Fibroblast of pulmonary artery (primary cell): ENCODE measurements around the gene FAAP24.
A peak's percentile ranks its signal among the peaks of the same experiment; 100 is the strongest.
"Not testable (repeated sequence)": the region's sequence is repeated elsewhere in the genome, so short reads cannot be mapped to it uniquely, and the experiment has no call there.

Source experiments
- DNase-seq: peaks from one replicate; pipeline ENCODE4 v3.0.0-alpha.2; 2010; ENCODE audit warnings: low read depth
- H3K4me3 ChIP-seq: replicated peaks from 2 replicates; pipeline ENCODE4 v1.5.1; 2011; ENCODE audit warnings: low read depth, mild to moderate bottlenecking, control low read depth, low read length, moderate library complexity
- CTCF ChIP-seq: IDR thresholded peaks from 2 replicates; pipeline ENCODE4 v1.5.1; 2011; ENCODE audit warnings: mild to moderate bottlenecking, control low read depth, low read length, inconsistent platforms; ENCODE audit errors: missing control alignments

Gene FAAP24

GRCh38 chr19:32945260-32945659, 26.8 kb upstream of the FAAP24 start:
- no peak for DNase-seq
- no peak for TF ChIP-seq CTCF

DNA sequence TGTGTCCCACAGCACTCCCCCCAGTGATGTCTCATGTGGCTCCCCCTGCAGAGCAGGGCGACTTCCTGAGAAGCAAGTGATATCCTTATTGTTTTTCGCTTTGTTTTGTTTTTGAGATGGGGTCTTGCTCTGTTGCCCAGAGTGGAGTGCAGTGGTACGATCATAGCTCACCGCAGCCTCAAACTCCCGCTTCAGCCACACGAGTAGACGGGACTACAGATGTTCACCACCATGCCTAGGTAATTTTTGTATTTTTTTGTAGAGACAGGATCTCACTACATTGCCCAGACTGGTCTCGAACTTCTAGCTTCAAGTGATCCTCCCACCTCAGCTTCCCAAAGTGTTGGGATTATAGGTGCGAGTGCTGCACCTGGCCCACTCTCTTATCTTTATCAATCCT, 5.3 kb upstream of the FAAP24 start:
- TF ChIP-seq CTCF: no peak
- no peak for DNase-seq
- H3K4me3 ChIP-seq: no peak overlapping the region

More at GRCh38 chr19:32945260-32945659, 26.8 kb upstream of the FAAP24 start:
- no peak overlapping the region for H3K4me3 ChIP-seq

DNA sequence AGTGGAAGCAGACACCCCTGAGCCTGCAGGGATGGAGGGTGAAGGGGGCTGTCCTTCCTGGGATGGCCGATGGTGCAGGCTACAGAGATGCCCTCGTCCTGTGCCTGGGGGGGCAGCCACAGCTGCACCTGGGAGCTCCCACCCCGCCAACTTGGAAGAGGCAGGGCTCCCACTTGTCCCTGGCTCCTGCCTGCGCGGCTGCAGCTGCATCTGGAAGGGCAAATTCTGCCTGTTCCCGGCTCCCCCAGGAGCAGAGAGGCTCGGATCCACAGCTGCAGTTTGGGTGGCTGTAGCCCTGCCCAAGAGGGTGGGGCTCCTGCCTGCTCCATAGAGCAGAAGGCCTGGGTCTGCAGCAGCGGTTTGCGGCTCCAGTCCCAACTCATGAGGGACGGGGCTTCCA, 2.5 kb upstream of the FAAP24 start:
- TF ChIP-seq CTCF: no peak
- H3K4me3 ChIP-seq: no peak overlapping the region
- no peak for DNase-seq

- H3K4me3 ChIP-seq: peak overlapping the region; percentile 93
- no peak for TF ChIP-seq CTCF
- DNase-seq: no peak
Measured at GRCh38 chr19:32971012-32971595, 938 bp upstream of the FAAP24 start.

DNA sequence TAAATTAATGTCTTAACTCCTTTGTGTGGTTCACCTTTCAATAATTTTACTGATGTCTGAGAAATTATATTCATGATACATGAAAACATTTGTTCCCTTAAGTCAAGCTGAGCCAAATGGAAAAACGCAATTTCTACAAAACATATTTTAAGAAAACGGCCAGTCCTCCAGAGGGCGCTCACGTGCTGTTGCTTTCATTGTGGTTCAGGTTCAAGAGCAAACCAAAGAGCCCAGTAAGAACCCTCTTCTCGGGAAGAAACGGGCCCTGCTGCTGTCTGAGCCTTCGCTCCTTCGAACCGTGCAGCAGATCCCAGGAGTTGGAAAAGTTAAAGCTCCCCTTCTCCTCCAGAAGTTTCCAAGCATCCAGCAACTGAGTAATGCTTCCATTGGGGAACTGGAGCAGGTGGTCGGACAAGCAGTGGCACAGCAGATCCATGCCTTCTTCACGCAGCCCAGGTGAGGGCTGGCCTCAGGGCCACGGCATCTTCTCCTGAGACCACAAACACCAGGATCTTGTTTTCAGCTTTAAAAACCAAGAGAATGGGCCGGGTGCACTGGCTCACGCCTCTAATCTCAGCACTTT, 4.3 kb downstream of the FAAP24 start:
- TF ChIP-seq CTCF: peak; percentile 83
- no peak overlapping the region for H3K4me3 ChIP-seq
- peak; percentile 81 for DNase-seq

DNA sequence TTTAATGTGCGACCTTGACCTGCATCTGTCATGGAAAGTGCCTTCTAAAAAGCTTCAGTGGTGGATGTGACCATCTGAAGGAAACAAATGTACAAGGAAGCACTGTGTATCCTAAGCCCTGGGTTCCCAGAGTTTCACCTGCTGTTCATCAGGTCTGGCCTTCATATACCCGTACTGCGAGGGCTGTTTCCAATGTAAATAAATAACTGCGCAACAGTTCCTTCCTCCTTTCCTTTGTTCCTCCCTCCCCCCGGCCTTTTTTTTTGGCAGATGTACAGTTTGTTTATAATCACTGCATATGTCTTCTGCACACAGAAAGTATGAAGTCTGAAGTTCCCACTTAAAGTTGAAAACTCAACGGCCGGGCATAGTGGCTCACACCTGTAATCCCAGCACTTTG, 5.2 kb downstream of the FAAP24 start:
- no peak overlapping the region for H3K4me3 ChIP-seq
- DNase-seq: peak; percentile 24
- TF ChIP-seq CTCF: no peak

GRCh38 chr19:32977813-32978212, 5.8 kb downstream of the FAAP24 start:
- not testable (repeated sequence) for H3K4me3 ChIP-seq, DNase-seq

DNA sequence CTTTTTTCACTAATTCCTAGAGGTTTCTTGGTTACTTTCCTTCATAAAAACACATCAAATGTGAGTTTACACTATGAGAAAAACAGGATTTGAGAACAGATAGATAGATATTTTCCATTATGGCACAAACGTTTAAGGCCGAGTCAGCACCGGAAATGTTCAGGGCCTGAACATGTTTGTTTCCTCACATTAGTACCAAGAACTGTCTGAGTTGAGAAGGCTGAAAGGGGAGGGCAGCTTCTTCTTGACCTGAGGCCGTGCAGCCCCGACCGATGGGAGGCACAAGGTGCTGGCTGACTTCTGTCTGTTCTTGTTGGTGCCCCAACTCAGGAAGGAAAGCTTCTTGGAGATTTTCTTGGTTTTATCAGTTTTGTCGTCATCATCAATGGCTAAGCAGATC, 7.8 kb downstream of the FAAP24 start:
- H3K4me3 ChIP-seq, DNase-seq: not testable (repeated sequence)

DNA sequence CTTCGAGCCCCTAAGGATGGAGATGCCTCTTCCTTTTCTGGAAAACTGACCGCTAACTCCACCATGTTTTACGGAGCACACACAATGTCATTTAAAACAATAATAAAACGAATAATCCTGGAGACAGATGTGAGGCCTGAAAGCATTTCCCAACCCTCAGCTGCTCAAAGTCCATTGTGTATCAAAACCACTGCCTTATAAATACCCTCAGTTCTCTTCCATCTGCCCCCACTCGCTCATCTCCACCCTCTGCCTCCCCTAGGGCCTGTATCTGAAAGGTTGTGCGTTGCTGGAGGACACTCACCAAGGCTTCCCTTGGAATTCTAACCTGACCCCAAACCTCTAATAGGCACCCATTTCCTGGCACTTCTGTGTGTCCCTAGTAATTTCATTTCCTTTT, 10.4 kb downstream of the FAAP24 start:
- H3K4me3 ChIP-seq, DNase-seq: not testable (repeated sequence)

- not testable (repeated sequence) for DNase-seq, H3K4me3 ChIP-seq
Measured at GRCh38 chr19:32988254-32988653, 16.2 kb downstream of the FAAP24 start.
